C4-2B (cell line): ENCODE results near the gene WDR72.

Source experiments
- CTCF ChIP-seq: fragments of 450-650 bp; conservative IDR thresholded peaks from 2 replicates; pipeline ENCODE4 v1.5.1; 2017; ENCODE audit warnings: mild to moderate bottlenecking
- ZFX ChIP-seq: fragments of 450-650 bp; IDR thresholded peaks from 2 replicates; pipeline ENCODE4 v1.6.1; 2017

GRCh38 chr15:53618461-53618860, 141.0 kb downstream of the WDR72 start:
- TF ChIP-seq CTCF (no peak), ZFX (no peak)
